GM23338 (cell line): Measurements from ENCODE around the gene CYP4Z1. TPM values are rescaled to one million over a fixed set of nuclear protein-coding genes. Genes with fewer than 3 reads are reported as not detected.
"Not testable (repeated sequence)": the region's sequence is repeated elsewhere in the genome, so short reads cannot be mapped to it uniquely, and the experiment has no call there.

Experiments used
- ATAC-seq: fragments of 200-7000 bp; cut with Tn5 transposase; 3 replicates; pipeline ENCODE4 v1.9.1; 2020
- DNase-seq: peaks from one replicate; pipeline ENCODE4 v3.0.0-alpha.2; 2015; ENCODE audit warnings: low spot score
- H2AFZ ChIP-seq: fragments of 200-600 bp; sonication (generic); 2 replicates; pipeline ENCODE4 v1.8.0; 2016; ENCODE audit warnings: antibody characterized with exemption, mild to moderate bottlenecking, moderate library complexity
- H3F3A ChIP-seq: fragments of 200-600 bp; sonication (generic); replicated peaks from 2 replicates; pipeline ENCODE4 v1.8.0; 2017; ENCODE audit warnings: antibody characterized with exemption, mixed run types, low read depth
- H3K27ac ChIP-seq: fragments of 200-600 bp; sonication (generic); 2 replicates; pipeline ENCODE4 v1.6.1; 2016; ENCODE audit warnings: low read depth
- H3K27me3 ChIP-seq: fragments of 200-600 bp; sonication (generic); 2 replicates; pipeline ENCODE4 v1.8.0; 2016; ENCODE audit warnings: mild to moderate bottlenecking, mixed run types, moderate library complexity; ENCODE audit not compliant: insufficient read depth
- H3K36me3 ChIP-seq: fragments of 200-600 bp; sonication (generic); 2 replicates; pipeline ENCODE4 v1.8.0; 2016; ENCODE audit warnings: mild to moderate bottlenecking; ENCODE audit not compliant: insufficient read depth
- H3K4me1 ChIP-seq: fragments of 200-600 bp; sonication (generic); 2 replicates; pipeline ENCODE4 v1.8.0; 2016; ENCODE audit warnings: mild to moderate bottlenecking, moderate library complexity; ENCODE audit not compliant: insufficient read depth
- H3K4me2 ChIP-seq: fragments of 200-600 bp; sonication (generic); 2 replicates; pipeline ENCODE4 v1.7.1; 2017; ENCODE audit warnings: mixed run types
- H3K4me3 ChIP-seq: fragments of 200-600 bp; sonication (generic); 2 replicates; pipeline ENCODE4 v1.6.1; 2016; ENCODE audit warnings: mixed run types
- H3K79me2 ChIP-seq: fragments of 200-600 bp; sonication (generic); replicated peaks from 2 replicates; pipeline ENCODE4 v1.8.0; 2017; ENCODE audit warnings: mild to moderate bottlenecking; ENCODE audit not compliant: insufficient read depth
- H3K9me2 ChIP-seq: fragments of 200-600 bp; sonication (generic); 2 replicates; pipeline ENCODE4 v1.8.0; 2017; ENCODE audit not compliant: insufficient read depth
- H4K20me1 ChIP-seq: fragments of 200-600 bp; sonication (generic); replicated peaks from 2 replicates; pipeline ENCODE4 v1.8.0; 2017; ENCODE audit warnings: mild to moderate bottlenecking; ENCODE audit not compliant: insufficient read depth
- H3K27ac Mint-ChIP-seq: 2 replicates; pipeline ENCODE4 v1.8.0; 2020; ENCODE audit warnings: inconsistent platforms, mild to moderate bottlenecking, moderate library complexity, mixed read lengths
- H3K27me3 Mint-ChIP-seq: 3 replicates; pipeline ENCODE4 v1.8.0; 2022; ENCODE audit warnings: low read depth, mild to moderate bottlenecking, moderate library complexity, mixed read lengths, inconsistent platforms; ENCODE audit not compliant: insufficient read depth, poor library complexity
- H3K36me3 Mint-ChIP-seq: 3 replicates; pipeline ENCODE4 v1.8.0; 2021; ENCODE audit warnings: low read depth, mild to moderate bottlenecking, inconsistent platforms, moderate library complexity, mixed read lengths
- H3K4me1 Mint-ChIP-seq: 3 replicates; pipeline ENCODE4 v1.8.0; 2020; ENCODE audit warnings: mild to moderate bottlenecking, inconsistent platforms, mixed read lengths
- H3K4me3 Mint-ChIP-seq: 3 replicates; pipeline ENCODE4 v1.8.0; 2021; ENCODE audit warnings: moderate library complexity, mild to moderate bottlenecking, inconsistent platforms, mixed read lengths
- H3K9me3 Mint-ChIP-seq: 3 replicates; pipeline ENCODE4 v1.8.0; 2020; ENCODE audit warnings: moderate library complexity, mild to moderate bottlenecking, inconsistent platforms, mixed read lengths
- CREB1 ChIP-seq: fragments of 250-450 bp; sonication (Bioruptor Pico); IDR thresholded peaks from 2 replicates; pipeline ENCODE4 v1.5.0; 2020; ENCODE audit warnings: low read depth, mild to moderate bottlenecking, moderate library complexity
- EZH2 ChIP-seq: fragments of 200-600 bp; sonication (generic); IDR thresholded peaks from one replicate; pipeline ENCODE4 v1.8.0; 2017; ENCODE audit warnings: antibody characterized with exemption, mild to moderate bottlenecking, low read depth; ENCODE audit not compliant: unreplicated experiment
- EZH2phosphoT487 ChIP-seq: fragments of 200-600 bp; sonication (generic); IDR thresholded peaks from one replicate; pipeline ENCODE4 v1.8.1; 2018; ENCODE audit warnings: antibody characterized with exemption; ENCODE audit not compliant: unreplicated experiment
- JUNB ChIP-seq: IDR thresholded peaks from one replicate; pipeline ENCODE4 v1.6.1; 2016; ENCODE audit warnings: antibody characterized with exemption; ENCODE audit not compliant: unreplicated experiment
- NANOG ChIP-seq: IDR thresholded peaks from 2 replicates; pipeline ENCODE4 v1.6.1; 2016; ENCODE audit warnings: antibody characterized with exemption, borderline replicate concordance
- ZNF114 ChIP-seq: fragments of 250-450 bp; sonication (Bioruptor Pico); IDR thresholded peaks from 2 replicates; pipeline ENCODE4 v1.5.0; 2020; ENCODE audit warnings: mild to moderate bottlenecking, moderate library complexity
- ZNF331 ChIP-seq: fragments of 250-450 bp; sonication (Bioruptor Pico); IDR thresholded peaks from 2 replicates; pipeline ENCODE4 v1.5.0; 2020; ENCODE audit warnings: low read depth, mild to moderate bottlenecking, moderate library complexity
- polyA plus RNA-seq: library from polyadenylated mRNA; unstranded; fragments of >200 nt; fragmentation: Nextera tagmentation; extraction: Ambion mirVana; gene quantifications from 2 replicates; pipeline ENCODE4 v1.2.1, GENCODE V29; 2016
- total RNA-seq: library from RNA; depleted of rRNA; stranded (reverse); fragments of >200 nt; shearing (Covaris generic); gene quantifications from 2 replicates; pipeline ENCODE4 v1.2.3, GENCODE V29; 2014
- TF ChIP-seq, protein P1 (sequence below): IDR thresholded peaks from 2 replicates; pipeline ENCODE4 v1.6.1; 2016; ENCODE audit warnings: antibody characterized with exemption
- TF ChIP-seq, protein P2 (sequence below): fragments of 250-450 bp; sonication (Bioruptor Pico); IDR thresholded peaks from 2 replicates; pipeline ENCODE4 v1.5.0; 2020; ENCODE audit warnings: mild to moderate bottlenecking, moderate library complexity
- TF ChIP-seq, protein P3 (sequence below): IDR thresholded peaks from one replicate; pipeline ENCODE4 v1.6.1; 2018; ENCODE audit warnings: antibody characterized with exemption; ENCODE audit not compliant: unreplicated experiment

Gene CYP4Z1
- total and polyA plus RNA-seq, 2 experiments from 2014 or later = not detected

DNA sequence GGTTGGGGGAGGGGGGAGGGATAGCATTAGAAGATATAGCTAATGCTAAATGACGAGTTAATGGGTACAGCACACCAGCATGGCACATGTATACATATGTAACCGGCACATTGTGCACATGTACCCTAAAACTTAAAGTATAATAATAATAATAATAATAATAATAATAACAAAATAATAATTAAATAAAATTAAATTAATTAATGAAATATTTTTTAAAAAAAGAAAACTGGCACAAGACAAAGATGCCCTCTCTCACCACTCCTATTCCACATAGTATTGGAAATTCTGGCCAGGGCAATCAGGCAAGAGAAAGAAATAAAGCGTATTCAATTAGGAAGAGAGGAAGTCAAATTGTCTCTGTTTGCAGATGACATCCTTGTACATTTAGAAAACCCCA, 90.9 kb downstream of the CYP4Z1 start:
- H3K36me3 Mint-ChIP-seq, H3K4me3 Mint-ChIP-seq, H3K4me2 ChIP-seq, ATAC-seq, H3K4me3 ChIP-seq, H3K9me3 Mint-ChIP-seq, H3K27me3 Mint-ChIP-seq, H3F3A ChIP-seq, H3K27me3 ChIP-seq, DNase-seq, H4K20me1 ChIP-seq, H3K27ac ChIP-seq, H3K36me3 ChIP-seq, H3K4me1 ChIP-seq, H3K79me2 ChIP-seq, H3K27ac Mint-ChIP-seq, H2AFZ ChIP-seq, H3K4me1 Mint-ChIP-seq, H3K9me2 ChIP-seq: not testable (repeated sequence)

DNA sequence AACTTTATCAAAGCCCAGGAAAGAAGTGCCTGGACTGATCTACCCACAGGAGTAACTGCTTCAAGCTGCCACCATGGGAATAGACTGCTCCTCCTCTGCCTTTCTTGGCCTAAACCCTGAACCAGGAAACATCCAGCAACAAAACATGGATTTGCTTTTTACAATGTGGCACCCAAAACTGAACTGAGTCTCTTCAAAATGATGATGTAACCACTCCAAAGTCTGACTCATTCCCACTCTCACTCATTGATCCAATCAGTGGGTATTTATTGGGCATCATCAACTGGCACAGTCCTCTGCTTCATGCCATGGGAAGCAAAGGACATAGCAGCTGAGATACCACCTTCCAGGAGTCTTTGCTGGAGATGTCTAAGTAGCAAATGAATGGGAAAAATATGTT, 93.7 kb downstream of the CYP4Z1 start:
- ATAC-seq = no peak
- Histone ChIP-seq H3K4me2 (no peak overlapping the region), H3K27ac (no peak overlapping the region), H3K9me2 (no peaks in the 10 kb centered on the region), H3K4me3 (no peak overlapping the region), H2AFZ (no peak overlapping the region), H3K4me1 (no peaks in the 10 kb centered on the region), H3K27me3 (no peaks in the 10 kb centered on the region), H4K20me1 (no peaks in the 10 kb centered on the region), H3F3A (no peaks in the 10 kb centered on the region), H3K79me2 (no peaks in the 10 kb centered on the region), H3K36me3 (peaks cover 5% of the 10 kb centered on the region)
- Mint-ChIP-seq H3K4me1 (no peaks in the 10 kb centered on the region), H3K4me3 (no peak overlapping the region), H3K9me3 (peaks cover 15% of the 10 kb centered on the region), H3K27me3 (peaks cover 8% of the 10 kb centered on the region), H3K27ac (no peak overlapping the region), H3K36me3 (peaks cover 6% of the 10 kb centered on the region; the same call in 2 of the 3 replicates)
- no peak for DNase-seq
- no peak for TF ChIP-seq NANOG
- TF ChIP-seq EZH2 = no peak
- no peak for TF ChIP-seq ZNF114 (CRISPR knock-in tag)
- TF ChIP-seq ZNF331 = no peak
- TF ChIP-seq, protein P1, sequence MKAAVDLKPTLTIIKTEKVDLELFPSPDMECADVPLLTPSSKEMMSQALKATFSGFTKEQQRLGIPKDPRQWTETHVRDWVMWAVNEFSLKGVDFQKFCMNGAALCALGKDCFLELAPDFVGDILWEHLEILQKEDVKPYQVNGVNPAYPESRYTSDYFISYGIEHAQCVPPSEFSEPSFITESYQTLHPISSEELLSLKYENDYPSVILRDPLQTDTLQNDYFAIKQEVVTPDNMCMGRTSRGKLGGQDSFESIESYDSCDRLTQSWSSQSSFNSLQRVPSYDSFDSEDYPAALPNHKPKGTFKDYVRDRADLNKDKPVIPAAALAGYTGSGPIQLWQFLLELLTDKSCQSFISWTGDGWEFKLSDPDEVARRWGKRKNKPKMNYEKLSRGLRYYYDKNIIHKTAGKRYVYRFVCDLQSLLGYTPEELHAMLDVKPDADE = no peak
- TF ChIP-seq EZH2phosphoT487 = no peak
- no peak for TF ChIP-seq CREB1 (CRISPR knock-in tag)
- TF ChIP-seq JUNB = no peak
- TF ChIP-seq, protein P2, sequence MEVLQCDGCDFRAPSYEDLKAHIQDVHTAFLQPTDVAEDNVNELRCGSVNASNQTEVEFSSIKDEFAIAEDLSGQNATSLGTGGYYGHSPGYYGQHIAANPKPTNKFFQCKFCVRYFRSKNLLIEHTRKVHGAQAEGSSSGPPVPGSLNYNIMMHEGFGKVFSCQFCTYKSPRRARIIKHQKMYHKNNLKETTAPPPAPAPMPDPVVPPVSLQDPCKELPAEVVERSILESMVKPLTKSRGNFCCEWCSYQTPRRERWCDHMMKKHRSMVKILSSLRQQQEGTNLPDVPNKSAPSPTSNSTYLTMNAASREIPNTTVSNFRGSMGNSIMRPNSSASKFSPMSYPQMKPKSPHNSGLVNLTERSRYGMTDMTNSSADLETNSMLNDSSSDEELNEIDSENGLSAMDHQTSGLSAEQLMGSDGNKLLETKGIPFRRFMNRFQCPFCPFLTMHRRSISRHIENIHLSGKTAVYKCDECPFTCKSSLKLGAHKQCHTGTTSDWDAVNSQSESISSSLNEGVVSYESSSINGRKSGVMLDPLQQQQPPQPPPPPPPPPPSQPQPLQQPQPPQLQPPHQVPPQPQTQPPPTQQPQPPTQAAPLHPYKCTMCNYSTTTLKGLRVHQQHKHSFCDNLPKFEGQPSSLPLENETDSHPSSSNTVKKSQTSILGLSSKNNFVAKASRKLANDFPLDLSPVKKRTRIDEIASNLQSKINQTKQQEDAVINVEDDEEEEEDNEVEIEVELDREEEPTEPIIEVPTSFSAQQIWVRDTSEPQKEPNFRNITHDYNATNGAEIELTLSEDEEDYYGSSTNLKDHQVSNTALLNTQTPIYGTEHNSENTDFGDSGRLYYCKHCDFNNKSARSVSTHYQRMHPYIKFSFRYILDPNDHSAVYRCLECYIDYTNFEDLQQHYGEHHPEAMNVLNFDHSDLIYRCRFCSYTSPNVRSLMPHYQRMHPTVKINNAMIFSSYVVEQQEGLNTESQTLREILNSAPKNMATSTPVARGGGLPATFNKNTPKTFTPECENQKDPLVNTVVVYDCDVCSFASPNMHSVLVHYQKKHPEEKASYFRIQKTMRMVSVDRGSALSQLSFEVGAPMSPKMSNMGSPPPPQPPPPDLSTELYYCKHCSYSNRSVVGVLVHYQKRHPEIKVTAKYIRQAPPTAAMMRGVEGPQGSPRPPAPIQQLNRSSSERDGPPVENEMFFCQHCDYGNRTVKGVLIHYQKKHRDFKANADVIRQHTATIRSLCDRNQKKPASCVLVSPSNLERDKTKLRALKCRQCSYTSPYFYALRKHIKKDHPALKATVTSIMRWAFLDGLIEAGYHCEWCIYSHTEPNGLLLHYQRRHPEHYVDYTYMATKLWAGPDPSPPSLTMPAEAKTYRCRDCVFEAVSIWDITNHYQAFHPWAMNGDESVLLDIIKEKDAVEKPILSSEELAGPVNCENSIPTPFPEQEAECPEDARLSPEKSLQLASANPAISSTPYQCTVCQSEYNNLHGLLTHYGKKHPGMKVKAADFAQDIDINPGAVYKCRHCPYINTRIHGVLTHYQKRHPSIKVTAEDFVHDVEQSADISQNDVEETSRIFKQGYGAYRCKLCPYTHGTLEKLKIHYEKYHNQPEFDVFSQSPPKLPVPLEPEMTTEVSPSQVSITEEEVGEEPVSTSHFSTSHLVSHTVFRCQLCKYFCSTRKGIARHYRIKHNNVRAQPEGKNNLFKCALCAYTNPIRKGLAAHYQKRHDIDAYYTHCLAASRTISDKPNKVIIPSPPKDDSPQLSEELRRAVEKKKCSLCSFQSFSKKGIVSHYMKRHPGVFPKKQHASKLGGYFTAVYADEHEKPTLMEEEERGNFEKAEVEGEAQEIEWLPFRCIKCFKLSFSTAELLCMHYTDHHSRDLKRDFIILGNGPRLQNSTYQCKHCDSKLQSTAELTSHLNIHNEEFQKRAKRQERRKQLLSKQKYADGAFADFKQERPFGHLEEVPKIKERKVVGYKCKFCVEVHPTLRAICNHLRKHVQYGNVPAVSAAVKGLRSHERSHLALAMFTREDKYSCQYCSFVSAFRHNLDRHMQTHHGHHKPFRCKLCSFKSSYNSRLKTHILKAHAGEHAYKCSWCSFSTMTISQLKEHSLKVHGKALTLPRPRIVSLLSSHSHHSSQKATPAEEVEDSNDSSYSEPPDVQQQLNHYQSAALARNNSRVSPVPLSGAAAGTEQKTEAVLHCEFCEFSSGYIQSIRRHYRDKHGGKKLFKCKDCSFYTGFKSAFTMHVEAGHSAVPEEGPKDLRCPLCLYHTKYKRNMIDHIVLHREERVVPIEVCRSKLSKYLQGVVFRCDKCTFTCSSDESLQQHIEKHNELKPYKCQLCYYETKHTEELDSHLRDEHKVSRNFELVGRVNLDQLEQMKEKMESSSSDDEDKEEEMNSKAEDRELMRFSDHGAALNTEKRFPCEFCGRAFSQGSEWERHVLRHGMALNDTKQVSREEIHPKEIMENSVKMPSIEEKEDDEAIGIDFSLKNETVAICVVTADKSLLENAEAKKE (CRISPR knock-in tag) = no peak
- TF ChIP-seq, protein P3, sequence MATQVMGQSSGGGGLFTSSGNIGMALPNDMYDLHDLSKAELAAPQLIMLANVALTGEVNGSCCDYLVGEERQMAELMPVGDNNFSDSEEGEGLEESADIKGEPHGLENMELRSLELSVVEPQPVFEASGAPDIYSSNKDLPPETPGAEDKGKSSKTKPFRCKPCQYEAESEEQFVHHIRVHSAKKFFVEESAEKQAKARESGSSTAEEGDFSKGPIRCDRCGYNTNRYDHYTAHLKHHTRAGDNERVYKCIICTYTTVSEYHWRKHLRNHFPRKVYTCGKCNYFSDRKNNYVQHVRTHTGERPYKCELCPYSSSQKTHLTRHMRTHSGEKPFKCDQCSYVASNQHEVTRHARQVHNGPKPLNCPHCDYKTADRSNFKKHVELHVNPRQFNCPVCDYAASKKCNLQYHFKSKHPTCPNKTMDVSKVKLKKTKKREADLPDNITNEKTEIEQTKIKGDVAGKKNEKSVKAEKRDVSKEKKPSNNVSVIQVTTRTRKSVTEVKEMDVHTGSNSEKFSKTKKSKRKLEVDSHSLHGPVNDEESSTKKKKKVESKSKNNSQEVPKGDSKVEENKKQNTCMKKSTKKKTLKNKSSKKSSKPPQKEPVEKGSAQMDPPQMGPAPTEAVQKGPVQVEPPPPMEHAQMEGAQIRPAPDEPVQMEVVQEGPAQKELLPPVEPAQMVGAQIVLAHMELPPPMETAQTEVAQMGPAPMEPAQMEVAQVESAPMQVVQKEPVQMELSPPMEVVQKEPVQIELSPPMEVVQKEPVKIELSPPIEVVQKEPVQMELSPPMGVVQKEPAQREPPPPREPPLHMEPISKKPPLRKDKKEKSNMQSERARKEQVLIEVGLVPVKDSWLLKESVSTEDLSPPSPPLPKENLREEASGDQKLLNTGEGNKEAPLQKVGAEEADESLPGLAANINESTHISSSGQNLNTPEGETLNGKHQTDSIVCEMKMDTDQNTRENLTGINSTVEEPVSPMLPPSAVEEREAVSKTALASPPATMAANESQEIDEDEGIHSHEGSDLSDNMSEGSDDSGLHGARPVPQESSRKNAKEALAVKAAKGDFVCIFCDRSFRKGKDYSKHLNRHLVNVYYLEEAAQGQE = no peak
